ENCODE measurements around the gene HNRNPF. TPM values are rescaled to one million over a fixed set of nuclear protein-coding genes. Genes with fewer than 3 reads are reported as not detected.

The HNRNPF gene
- total and polyA plus RNA-seq, 4 donors = 64.5 to 150 (median 113) TPM

DNA sequence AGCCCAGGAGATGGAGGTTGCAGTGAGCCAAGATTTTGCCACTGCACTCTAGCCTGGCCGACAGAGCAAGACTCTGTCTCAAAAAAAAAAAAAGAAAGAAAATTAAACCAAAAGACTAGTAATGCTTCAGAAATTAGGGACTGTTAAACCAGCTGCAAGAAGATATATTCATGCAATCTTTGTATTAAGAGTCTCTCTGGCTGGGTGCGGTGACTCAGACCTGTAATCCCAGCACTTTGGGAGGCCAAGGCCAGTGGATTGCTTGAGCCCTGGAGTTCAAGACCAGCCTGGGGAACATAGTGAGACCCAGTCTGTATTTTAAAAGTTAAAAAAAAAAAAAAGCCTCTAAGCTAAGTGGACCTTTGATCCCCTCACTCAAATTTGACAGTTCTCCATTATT, 2.5 kb upstream of the HNRNPF start (continued):
- TF ChIP-seq EGR1 (IDR thresholded peaks at IDR 0.05; ENCODE audit: low read depth in 2 of 2) = no peak
- no peak for TF ChIP-seq NR2F2 (IDR thresholded peaks at IDR 0.05)
- TF ChIP-seq, protein P1, sequence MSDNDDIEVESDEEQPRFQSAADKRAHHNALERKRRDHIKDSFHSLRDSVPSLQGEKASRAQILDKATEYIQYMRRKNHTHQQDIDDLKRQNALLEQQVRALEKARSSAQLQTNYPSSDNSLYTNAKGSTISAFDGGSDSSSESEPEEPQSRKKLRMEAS (IDR thresholded peaks at IDR 0.05) = no peak
- TF ChIP-seq GABPA (IDR thresholded peaks at IDR 0.05 in 1 of 2, conservative IDR thresholded peaks at IDR 0.05 in 1 of 2) = no peak
- TF ChIP-seq HNF4G (IDR thresholded peaks at IDR 0.05) = no peak

DNA sequence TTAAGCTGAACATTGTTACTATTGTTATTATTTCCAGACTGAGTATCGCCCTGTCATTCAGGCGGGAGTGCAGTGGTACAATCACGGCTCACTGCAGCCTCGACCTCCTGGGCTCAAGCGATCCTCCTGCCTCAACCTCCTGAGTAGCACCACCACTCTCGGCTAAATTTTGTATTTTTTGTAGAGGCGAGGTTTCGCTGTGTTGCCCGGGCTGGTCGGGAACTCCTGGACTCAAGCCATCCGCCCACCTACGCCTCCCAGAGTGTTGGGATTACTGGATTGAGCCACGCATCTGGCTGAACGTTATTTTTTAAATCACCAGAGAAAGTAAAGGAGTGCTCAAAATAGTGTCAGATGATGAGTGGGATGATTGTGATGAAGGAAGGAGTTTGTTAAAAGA, 1.4 kb upstream of the HNRNPF start:
- Histone ChIP-seq H3K4me1 (ENCODE audit: control insufficient read depth in 4 of 4, insufficient read depth in 4 of 4, low read length in 3 of 4) (peaks cover 0 to 17% (median 7%) of the 10 kb centered on the region in 4 donors), H3K9me3 (ENCODE audit: control insufficient read depth in 4 of 4, low read length in 3 of 4) (no peaks in the 10 kb centered on the region), H3K27me3 (ENCODE audit: control insufficient read depth in 4 of 4, insufficient read depth in 4 of 4, low read length in 3 of 4) (no peaks in the 10 kb centered on the region), H3K27ac (ENCODE audit: low read depth in 1 of 2, low read length in 2 of 2) (peak overlapping the region in 1 of 2 donors; percentile 99), H3K9ac (ENCODE audit: low read depth in 1 of 2, low read length in 2 of 2) (peak overlapping the region in 1 of 2 donors; percentile 49), H3K36me3 (ENCODE audit: control insufficient read depth in 4 of 4, insufficient read depth in 3 of 4, low read depth in 1 of 4, low read length in 3 of 4) (no peaks in the 10 kb centered on the region), H3K4me3 (ENCODE audit: low read depth in 1 of 3, low read length in 3 of 3) (peak overlapping the region in 1 of 3 donors; percentile 92)
- 95% methylated on average over 14 of the region's 14 CpGs for WGBS
- no peak for DNase-seq (ENCODE audit: low spot score)
- no peak for TF ChIP-seq TAF1 (conservative IDR thresholded peaks at IDR 0.05)
- no peak for TF ChIP-seq FOXA1 (IDR thresholded peaks at IDR 0.05)
- TF ChIP-seq SP1 (IDR thresholded peaks at IDR 0.05) = no peak
- TF ChIP-seq, protein P2, sequence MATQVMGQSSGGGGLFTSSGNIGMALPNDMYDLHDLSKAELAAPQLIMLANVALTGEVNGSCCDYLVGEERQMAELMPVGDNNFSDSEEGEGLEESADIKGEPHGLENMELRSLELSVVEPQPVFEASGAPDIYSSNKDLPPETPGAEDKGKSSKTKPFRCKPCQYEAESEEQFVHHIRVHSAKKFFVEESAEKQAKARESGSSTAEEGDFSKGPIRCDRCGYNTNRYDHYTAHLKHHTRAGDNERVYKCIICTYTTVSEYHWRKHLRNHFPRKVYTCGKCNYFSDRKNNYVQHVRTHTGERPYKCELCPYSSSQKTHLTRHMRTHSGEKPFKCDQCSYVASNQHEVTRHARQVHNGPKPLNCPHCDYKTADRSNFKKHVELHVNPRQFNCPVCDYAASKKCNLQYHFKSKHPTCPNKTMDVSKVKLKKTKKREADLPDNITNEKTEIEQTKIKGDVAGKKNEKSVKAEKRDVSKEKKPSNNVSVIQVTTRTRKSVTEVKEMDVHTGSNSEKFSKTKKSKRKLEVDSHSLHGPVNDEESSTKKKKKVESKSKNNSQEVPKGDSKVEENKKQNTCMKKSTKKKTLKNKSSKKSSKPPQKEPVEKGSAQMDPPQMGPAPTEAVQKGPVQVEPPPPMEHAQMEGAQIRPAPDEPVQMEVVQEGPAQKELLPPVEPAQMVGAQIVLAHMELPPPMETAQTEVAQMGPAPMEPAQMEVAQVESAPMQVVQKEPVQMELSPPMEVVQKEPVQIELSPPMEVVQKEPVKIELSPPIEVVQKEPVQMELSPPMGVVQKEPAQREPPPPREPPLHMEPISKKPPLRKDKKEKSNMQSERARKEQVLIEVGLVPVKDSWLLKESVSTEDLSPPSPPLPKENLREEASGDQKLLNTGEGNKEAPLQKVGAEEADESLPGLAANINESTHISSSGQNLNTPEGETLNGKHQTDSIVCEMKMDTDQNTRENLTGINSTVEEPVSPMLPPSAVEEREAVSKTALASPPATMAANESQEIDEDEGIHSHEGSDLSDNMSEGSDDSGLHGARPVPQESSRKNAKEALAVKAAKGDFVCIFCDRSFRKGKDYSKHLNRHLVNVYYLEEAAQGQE (IDR thresholded peaks at IDR 0.05) = no peak
- no peak for TF ChIP-seq YY1 (IDR thresholded peaks at IDR 0.05)
- no peak for TF ChIP-seq RAD21 (IDR thresholded peaks at IDR 0.05)
- TF ChIP-seq EGR1 (IDR thresholded peaks at IDR 0.05; ENCODE audit: low read depth in 2 of 2) = no peak
- TF ChIP-seq, protein P3, sequence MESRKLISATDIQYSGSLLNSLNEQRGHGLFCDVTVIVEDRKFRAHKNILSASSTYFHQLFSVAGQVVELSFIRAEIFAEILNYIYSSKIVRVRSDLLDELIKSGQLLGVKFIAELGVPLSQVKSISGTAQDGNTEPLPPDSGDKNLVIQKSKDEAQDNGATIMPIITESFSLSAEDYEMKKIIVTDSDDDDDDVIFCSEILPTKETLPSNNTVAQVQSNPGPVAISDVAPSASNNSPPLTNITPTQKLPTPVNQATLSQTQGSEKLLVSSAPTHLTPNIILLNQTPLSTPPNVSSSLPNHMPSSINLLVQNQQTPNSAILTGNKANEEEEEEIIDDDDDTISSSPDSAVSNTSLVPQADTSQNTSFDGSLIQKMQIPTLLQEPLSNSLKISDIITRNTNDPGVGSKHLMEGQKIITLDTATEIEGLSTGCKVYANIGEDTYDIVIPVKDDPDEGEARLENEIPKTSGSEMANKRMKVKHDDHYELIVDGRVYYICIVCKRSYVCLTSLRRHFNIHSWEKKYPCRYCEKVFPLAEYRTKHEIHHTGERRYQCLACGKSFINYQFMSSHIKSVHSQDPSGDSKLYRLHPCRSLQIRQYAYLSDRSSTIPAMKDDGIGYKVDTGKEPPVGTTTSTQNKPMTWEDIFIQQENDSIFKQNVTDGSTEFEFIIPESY (IDR thresholded peaks at IDR 0.05) = no peak
- TF ChIP-seq FOXA2 (IDR thresholded peaks at IDR 0.05) = no peak
- TF ChIP-seq, protein P1 (IDR thresholded peaks at IDR 0.05) = no peak
- no peak for TF ChIP-seq NR2F2 (IDR thresholded peaks at IDR 0.05)

DNA sequence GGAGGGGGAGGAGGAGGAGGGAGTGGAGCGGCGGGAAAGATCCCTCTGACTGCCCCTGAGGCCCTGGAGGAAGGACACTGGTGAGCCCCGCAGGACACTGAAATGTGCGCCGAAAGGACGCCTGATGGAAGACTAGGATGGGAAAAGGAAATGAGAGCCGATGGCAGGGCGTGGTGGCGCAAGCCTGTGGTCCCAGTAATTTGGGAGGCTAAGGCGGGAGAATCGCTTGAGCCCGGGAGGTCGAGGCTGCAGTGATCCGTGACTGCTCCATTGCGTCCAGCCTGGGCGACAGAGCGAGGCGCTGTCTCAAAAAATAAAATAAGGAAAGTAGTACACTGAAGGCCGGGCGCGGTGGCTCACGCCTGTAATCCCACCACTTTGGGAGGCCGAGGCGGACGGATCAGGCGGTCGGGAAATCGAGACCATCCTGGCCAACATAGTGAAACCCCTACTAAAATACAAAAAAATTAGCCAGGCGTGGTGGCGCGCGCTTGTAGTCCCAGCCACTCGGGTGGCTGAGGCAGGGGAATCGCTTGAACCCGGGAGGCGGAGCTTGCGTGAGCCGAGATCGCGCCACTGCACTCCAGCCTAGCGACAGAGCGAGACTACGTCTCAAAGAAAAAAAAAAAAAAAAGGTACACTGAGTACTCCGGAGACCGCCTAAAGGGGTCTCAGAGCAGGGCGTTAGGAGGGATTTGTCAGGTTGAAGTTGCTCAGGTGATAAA, 561 bp upstream of the HNRNPF start:
- peak overlapping the region; percentile 92 to 95 for H3K9ac ChIP-seq (ENCODE audit: low read depth in 1 of 2, low read length in 2 of 2)
- WGBS = 9% methylated on average over 46 of the region's 46 CpGs
- DNase-seq (ENCODE audit: low spot score) = peak; percentile 47
- no peaks in the 10 kb centered on the region for H3K27me3 ChIP-seq (ENCODE audit: control insufficient read depth in 4 of 4, insufficient read depth in 4 of 4, low read length in 3 of 4)
- H3K4me1 ChIP-seq (ENCODE audit: control insufficient read depth in 4 of 4, insufficient read depth in 4 of 4, low read length in 3 of 4) = peaks cover 0 to 21% (median 11%) of the 10 kb centered on the region in 4 donors
- peak overlapping the region; percentile 75 to 92 (median 90) for H3K4me3 ChIP-seq (ENCODE audit: low read depth in 1 of 3, low read length in 3 of 3)
- no peaks in the 10 kb centered on the region for H3K9me3 ChIP-seq (ENCODE audit: control insufficient read depth in 4 of 4, low read length in 3 of 4)
- H3K36me3 ChIP-seq (ENCODE audit: control insufficient read depth in 4 of 4, insufficient read depth in 3 of 4, low read depth in 1 of 4, low read length in 3 of 4) = no peaks in the 10 kb centered on the region
- H3K27ac ChIP-seq (ENCODE audit: low read depth in 1 of 2, low read length in 2 of 2) = peak overlapping the region; percentile 99
- TF ChIP-seq NR2F2 (IDR thresholded peaks at IDR 0.05) (no peak), SP1 (IDR thresholded peaks at IDR 0.05) (no peak), EGR1 (IDR thresholded peaks at IDR 0.05; ENCODE audit: low read depth in 2 of 2) (no peak), FOXA2 (IDR thresholded peaks at IDR 0.05) (no peak), FOXA1 (IDR thresholded peaks at IDR 0.05) (no peak), GABPA (IDR thresholded peaks at IDR 0.05 in 1 of 2, conservative IDR thresholded peaks at IDR 0.05 in 1 of 2) (no peak), RXRA (IDR thresholded peaks at IDR 0.05) (no peak), JUND (IDR thresholded peaks at IDR 0.05) (no peak), YY1 (IDR thresholded peaks at IDR 0.05) (peak; percentile 16), TAF1 (conservative IDR thresholded peaks at IDR 0.05) (peak; percentile 8)
- TF ChIP-seq, protein P4, sequence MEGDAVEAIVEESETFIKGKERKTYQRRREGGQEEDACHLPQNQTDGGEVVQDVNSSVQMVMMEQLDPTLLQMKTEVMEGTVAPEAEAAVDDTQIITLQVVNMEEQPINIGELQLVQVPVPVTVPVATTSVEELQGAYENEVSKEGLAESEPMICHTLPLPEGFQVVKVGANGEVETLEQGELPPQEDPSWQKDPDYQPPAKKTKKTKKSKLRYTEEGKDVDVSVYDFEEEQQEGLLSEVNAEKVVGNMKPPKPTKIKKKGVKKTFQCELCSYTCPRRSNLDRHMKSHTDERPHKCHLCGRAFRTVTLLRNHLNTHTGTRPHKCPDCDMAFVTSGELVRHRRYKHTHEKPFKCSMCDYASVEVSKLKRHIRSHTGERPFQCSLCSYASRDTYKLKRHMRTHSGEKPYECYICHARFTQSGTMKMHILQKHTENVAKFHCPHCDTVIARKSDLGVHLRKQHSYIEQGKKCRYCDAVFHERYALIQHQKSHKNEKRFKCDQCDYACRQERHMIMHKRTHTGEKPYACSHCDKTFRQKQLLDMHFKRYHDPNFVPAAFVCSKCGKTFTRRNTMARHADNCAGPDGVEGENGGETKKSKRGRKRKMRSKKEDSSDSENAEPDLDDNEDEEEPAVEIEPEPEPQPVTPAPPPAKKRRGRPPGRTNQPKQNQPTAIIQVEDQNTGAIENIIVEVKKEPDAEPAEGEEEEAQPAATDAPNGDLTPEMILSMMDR (IDR thresholded peaks at IDR 0.05; ENCODE audit: low read depth, low read length, missing input control) = no peak
- TF ChIP-seq, protein P3 (IDR thresholded peaks at IDR 0.05) = peak; percentile 66
- TF ChIP-seq, protein P5, sequence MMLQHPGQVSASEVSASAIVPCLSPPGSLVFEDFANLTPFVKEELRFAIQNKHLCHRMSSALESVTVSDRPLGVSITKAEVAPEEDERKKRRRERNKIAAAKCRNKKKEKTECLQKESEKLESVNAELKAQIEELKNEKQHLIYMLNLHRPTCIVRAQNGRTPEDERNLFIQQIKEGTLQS (IDR thresholded peaks at IDR 0.05) = no peak
